AG04450 (cell line): ENCODE measurements around the gene ASB13. TPM values are rescaled to one million over a fixed set of nuclear protein-coding genes. Genes with fewer than 3 reads are reported as not detected.
A peak's percentile ranks its signal among the peaks of the same experiment; 100 is the strongest.

Experiments used
- CTCF ChIA-PET: fragments of 300-600, 350-600 bp; formaldehyde crosslinking; extraction: SDS; loops from one replicate; lab custom pipeline; 2022; ENCODE audit warnings: antibody characterized with exemption, inconsistent platforms; lab: Charles Lee
- POLR2A ChIA-PET: fragments of 350-600 bp; formaldehyde crosslinking; extraction: SDS; loops from one replicate; lab custom pipeline; 2021; ENCODE audit warnings: antibody characterized with exemption, inconsistent platforms; lab: Yijun Ruan, JAX
- DNase-seq: peaks from one replicate; pipeline ENCODE4 v3.0.0-alpha.2; 2011; ENCODE audit warnings: low read depth, low spot score
- H3K27ac ChIP-seq: one replicate; pipeline ENCODE4 v1.5.1; 2012; ENCODE audit warnings: low read depth, low read length, control low read depth
- H3K27me3 ChIP-seq: one replicate; pipeline ENCODE4 v1.6.0; 2012; ENCODE audit warnings: low read length; ENCODE audit not compliant: control insufficient read depth, insufficient read depth
- H3K4me3 ChIP-seq: 2 replicates; pipeline ENCODE4 v1.5.1; 2011; ENCODE audit warnings: mild to moderate bottlenecking, low read depth, low read length, control low read depth
- H3K9me3 ChIP-seq: 2 replicates; pipeline ENCODE4 v1.5.1; 2012; ENCODE audit warnings: low read length; ENCODE audit not compliant: control insufficient read depth, insufficient read depth
- polyA plus RNA-seq: library from polyadenylated mRNA; depleted of rRNA; stranded (reverse); fragments of >200 nt; gene quantifications from 2 replicates; pipeline ENCODE4 v1.2.3, GENCODE V29; 2011
- TF ChIP-seq, protein P1 (sequence below): IDR thresholded peaks from 2 replicates; pipeline ENCODE4 v1.5.1; 2011; ENCODE audit warnings: low read depth, low read length, control low read depth, inconsistent platforms

Gene ASB13
- polyA plus RNA-seq, 1 experiment: 4.0 TPM

DNA sequence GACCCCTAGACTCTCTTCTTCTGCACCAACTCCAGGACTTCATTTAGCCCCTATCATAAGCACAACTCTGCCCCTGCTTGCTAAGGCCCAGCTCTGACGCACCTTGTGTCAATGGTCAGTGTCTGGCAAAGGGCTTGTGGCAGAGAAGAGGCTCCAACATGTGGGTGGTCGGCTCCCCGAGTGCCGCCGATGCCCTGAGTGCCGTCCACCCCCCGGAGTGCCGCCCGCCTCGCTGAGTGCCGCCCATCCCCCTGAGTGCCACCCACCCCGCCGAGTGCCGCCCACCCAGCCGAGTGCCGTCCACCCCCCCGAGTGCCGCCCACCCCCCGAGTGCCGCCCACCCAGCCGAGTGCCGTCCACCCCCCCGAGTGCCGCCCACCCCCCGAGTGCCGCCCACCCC, 50.3 kb downstream of the ASB13 start:
- no peak overlapping the region for H3K4me3 ChIP-seq
- POLR2A ChIA-PET: no interaction called here
- TF ChIP-seq, protein P1, sequence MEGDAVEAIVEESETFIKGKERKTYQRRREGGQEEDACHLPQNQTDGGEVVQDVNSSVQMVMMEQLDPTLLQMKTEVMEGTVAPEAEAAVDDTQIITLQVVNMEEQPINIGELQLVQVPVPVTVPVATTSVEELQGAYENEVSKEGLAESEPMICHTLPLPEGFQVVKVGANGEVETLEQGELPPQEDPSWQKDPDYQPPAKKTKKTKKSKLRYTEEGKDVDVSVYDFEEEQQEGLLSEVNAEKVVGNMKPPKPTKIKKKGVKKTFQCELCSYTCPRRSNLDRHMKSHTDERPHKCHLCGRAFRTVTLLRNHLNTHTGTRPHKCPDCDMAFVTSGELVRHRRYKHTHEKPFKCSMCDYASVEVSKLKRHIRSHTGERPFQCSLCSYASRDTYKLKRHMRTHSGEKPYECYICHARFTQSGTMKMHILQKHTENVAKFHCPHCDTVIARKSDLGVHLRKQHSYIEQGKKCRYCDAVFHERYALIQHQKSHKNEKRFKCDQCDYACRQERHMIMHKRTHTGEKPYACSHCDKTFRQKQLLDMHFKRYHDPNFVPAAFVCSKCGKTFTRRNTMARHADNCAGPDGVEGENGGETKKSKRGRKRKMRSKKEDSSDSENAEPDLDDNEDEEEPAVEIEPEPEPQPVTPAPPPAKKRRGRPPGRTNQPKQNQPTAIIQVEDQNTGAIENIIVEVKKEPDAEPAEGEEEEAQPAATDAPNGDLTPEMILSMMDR: no peak
- no peak overlapping the region for H3K27ac ChIP-seq
- H3K9me3 ChIP-seq: no peaks in the 10 kb centered on the region; the same call in 1 of the 2 replicates
- DNase-seq: no peak
- CTCF ChIA-PET: interaction anchor here (1.0 to 1.3 kb wide), 2 partner anchors 14 to 174 kb away, joined by 4 read pairs; no protein-coding TSS in a partner anchor
- no peaks in the 10 kb centered on the region for H3K27me3 ChIP-seq

DNA sequence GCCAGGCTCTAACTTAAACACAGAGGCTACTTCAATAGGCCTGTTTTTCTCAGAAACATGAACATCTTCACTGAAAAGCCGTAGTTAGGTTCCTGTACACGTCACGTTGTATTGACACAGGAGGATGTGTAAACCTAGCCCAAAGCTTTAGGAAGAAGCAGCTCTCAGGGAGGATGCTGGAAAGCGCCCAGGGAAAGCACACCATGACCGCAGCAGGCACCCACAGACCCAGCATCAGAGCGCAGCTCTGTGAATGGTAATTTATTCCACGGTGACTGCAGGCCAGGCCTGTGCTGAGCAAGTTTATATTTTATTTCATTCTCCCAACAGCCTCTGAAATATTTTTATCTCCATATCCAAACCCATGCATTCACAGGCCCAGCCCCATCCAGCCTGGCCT, 51.1 kb downstream of the ASB13 start:
- no peak for DNase-seq
- no peak overlapping the region for H3K27ac ChIP-seq
- TF ChIP-seq, protein P1: no peak

DNA sequence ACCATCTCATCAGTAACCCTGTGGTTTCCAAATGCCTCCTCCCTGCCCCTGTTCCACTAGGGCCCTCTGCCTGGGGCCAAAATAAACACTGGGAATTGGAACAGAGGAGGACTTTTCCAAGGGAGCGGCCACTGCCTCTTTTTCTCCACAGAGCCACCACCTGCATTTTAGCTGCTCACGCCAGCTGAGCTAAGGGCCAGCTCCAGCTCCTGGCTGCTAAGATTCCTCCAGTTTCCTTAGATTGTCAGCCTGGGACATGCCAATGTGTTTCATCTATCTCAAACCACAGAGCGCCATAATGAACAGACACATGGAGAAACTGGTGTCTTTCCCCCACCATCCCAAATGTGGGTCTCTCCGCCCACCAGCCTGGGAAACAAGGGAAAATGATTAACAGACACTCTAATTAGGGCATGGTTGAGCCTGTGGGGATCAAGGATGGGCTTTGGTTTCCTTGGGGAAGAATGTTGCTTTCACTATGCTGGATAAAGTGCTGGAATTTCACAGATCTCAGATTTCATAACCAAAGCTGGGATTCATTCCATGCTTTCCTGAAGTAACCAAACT, 52.2 kb downstream of the ASB13 start:
- H3K27me3 ChIP-seq: no peaks in the 10 kb centered on the region
- H3K27ac ChIP-seq: peak overlapping the region; percentile 52
- H3K4me3 ChIP-seq: no peak overlapping the region
- CTCF ChIA-PET: interaction anchor here (1.1 to 2.4 kb wide), 3 partner anchors 9 to 180 kb away, joined by 5 to 13 read pairs (median 11); no protein-coding TSS in a partner anchor
- POLR2A ChIA-PET: interaction anchor here (0.6 to 0.7 kb wide), 2 partner anchors 75 to 79 kb away, joined by 3 to 9 read pairs; no protein-coding TSS in a partner anchor
- H3K9me3 ChIP-seq: no peaks in the 10 kb centered on the region; the same call in 1 of the 2 replicates
- TF ChIP-seq, protein P1: no peak
- DNase-seq: no peak

More for the DNA sequence above, 51.1 kb downstream of the ASB13 start:
- no peaks in the 10 kb centered on the region for H3K27me3 ChIP-seq
- H3K9me3 ChIP-seq: no peaks in the 10 kb centered on the region; the same call in 1 of the 2 replicates
- CTCF ChIA-PET: interaction anchor here (0.7 to 1.3 kb wide), 3 partner anchors 9 to 173 kb away, joined by 3 to 4 read pairs (median 3); no protein-coding TSS in a partner anchor
- no peak overlapping the region for H3K4me3 ChIP-seq
- POLR2A ChIA-PET: no interaction called here

DNA sequence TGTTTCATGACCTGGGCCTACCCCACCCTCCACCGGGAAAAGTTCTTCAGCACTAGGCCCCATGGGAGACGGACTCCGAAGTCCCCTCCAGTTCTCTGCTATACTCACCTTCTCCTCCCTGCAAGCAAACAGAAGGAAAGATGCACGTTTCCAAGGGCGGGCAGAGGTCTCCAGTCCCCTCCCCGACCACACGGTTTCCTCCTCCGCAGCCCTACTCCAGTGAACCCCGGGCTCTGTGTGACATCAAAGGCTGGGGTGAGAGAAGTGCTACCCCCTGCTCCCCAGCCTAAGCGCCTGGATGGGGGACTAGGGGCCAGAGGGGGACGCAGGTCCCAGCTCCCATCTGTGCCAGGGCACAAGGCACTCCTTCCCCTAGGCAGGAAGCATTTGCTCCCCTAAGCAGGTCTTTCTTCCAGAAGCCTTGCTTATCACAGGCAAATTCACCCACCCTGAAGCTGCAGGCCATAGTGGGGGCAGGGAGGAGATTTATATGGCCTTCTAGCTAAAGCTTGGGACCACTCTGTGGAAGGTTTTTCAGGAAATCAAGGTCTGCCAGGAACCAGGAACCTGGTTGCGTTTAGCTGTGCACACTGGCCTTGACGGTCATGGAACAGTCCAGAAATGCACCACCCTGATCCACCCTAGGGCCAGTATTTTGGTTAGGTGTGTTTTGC, 52.8 kb downstream of the ASB13 start:
- Histone ChIP-seq H3K4me3 (no peak overlapping the region), H3K27me3 (no peaks in the 10 kb centered on the region), H3K9me3 (no peaks in the 10 kb centered on the region; the same call in 1 of the 2 replicates), H3K27ac (peak overlapping the region; percentile 52)
- ChIA-PET CTCF (interaction anchor here (1.1 to 2.4 kb wide), 4 partner anchors 9 to 180 kb away, joined by 5 to 13 read pairs (median 10); no protein-coding TSS in a partner anchor), POLR2A (interaction anchor here (0.7 kb wide), 1 partner anchor 570 kb away, joined by 14 read pairs; no protein-coding TSS in a partner anchor)
- no peak for DNase-seq
- TF ChIP-seq, protein P1: no peak
